Activated T-cell treated with anti-CD3 and anti-CD28 coated beads for 24 hours (primary cell): ENCODE results near the gene UBXN6.

Experiments
- DNase-seq: peaks from one replicate; pipeline ENCODE4 v3.0.0-alpha.2; 2020; ENCODE audit warnings: low read depth

The UBXN6 gene

DNA sequence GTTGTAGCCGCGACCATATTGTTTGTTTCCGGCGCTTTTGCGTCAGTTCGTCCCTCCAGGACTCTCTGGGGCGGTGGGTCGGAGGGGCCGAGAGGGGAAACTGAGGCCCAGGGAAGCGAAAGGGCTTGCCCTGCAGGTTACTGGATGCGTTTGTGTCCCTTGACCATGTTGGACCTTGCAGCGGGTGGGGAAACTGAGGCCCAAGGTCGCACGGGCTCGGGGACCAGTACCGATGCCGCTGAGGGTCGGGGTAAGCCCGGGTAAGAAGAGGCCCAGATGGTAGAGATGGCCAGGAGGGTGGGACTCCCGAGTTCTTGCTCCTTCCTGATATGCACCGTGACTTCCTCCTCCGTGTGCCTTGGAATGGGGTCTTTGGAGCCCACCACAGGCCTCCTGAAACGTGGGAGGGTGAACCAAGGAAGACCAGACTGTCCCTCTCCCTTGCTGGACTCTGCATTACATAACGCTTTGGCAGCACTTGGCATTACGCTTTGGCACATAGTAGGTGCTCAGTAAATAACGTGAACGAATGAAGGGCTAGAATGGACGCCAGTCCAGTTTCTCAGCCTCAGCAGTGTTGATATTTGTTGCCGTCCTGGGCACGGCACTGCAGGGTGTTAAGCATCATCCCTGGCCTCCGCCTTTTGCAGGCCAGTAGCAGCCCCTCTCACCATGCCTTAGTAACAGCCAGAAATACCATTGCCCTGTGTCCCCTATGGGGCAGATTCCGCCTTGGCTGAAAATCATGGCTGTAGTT lies 54.4 kb downstream of the UBXN6 start:
- no peak for DNase-seq

DNA sequence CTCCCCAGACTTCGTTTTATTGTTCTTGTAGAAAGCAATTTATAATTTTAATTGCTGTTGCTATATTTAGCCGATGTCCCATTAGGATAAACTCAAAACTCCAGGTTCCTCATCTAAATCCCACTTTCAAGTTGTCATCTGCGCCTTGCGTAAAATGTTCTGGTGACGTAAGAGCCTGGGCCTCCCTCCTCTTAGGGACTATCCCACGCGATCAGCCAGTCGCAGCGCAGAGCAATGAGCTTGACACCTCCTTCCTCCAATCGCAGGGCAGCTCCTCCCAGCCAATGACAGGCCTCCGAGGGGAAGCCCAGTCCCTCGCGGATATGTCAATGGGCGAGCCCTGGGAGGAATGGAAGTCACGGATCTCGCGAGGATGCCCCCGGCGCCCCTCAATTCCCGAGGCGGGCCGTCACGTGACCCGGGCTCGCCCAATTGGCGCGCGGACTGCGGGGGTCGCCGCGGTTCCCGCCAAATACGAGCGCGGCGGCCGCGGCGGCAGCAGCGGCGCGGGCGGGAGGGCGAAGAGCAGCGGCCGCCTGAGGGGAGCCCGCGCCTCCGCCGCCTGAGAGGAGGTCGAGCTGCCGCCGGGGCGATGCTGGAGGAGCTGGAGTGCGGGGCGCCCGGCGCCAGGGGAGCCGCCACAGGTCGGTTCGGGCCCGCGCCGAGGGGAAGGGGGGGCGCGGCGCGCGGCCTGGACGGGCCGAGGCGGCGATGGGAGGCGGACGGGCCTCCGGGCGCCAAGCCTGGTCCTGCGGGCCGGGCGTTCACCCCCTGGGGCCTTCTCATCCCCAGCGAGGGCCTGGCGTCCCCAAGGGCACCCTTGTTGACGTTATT lies 55.2 kb downstream of the UBXN6 start, which contains the start of gene CHAF1A:
Gene CHAF1A (plus strand): TSS at position 470 of the 834 bp plus-strand sequence. CDS start 123 bp downstream, at position 593.
- peak; percentile 98 for DNase-seq

DNA sequence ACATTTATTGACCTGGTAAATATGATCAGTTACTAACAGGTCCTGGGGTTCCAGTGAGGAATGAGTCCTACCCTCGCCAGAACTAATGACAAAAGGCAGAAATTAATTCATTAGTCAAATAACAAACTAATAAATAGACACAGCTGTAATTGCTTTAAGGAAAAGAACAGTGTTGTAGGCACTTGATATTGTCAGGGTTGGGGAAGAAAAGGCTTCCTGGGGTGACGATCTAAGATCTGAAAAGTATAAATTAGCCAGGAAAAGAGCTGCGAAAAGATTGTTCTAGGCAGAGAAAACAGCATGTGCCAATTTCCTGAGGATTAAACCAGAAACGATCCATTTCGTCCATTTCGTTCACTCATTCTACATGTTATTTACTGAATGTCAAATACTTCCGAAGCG lies 55.8 kb downstream of the UBXN6 start:
- no peak for DNase-seq

DNA sequence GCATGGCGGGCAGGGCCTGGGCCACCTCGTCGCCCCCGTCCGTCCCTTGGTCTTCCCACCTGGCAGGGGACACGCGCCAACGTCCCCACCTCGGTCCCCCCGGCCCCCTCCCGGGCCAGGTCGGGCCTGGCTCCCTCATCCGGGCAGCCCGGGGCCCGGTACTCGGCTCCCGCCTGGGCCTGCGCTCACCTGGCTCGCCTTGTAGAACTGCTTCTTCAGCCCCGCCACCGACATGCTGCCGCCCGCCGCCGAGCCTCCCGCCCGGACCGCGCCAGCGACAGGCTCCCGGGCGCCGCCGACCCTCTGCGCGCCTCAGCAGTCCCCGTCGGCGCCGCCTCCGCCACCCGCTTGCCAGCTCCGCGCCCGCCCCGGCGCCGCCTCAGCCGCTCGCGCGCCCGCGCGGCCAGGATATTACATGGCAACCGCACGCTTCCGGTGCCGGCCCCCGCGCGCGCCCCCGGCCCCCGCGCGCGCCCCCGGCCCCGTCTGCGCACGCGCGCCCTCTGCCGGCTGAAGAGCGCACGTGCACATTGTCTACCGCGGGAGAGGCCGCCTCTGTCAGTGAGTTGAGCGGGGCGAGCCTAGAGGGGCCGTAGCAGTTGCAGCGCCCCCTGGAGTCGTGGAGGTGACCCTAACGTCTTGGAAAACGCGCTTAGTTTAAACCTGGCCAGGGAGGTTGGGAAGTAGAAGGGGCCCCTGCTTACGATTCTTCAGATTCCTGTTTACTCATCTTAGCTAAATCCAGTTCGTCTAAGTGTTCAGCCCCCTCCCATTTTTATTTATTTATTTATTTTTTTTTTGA lies 57.3 kb downstream of the UBXN6 start, which contains the start of gene SH3GL1:
Gene SH3GL1 (minus strand): TSS at position 413 of the 802 bp plus-strand sequence. CDS start 179 bp downstream, at position 234.
- peak; percentile 90 for DNase-seq

DNA sequence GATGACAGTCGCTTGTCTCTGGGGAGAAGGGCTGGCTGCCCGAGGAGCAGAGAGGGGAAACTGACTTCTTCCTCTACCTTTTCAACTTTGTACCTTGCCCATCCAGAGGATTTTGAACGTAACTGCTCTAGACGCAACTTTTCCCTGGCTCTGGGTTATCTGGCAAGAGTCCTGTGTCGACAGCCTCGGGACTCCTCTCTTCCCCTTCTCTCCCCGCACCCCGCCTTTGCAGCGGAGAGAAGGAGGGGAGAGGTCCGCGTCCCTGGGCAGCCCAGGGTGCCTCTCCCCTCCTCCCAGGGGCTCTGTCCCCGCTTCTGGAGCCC lies 57.8 kb downstream of the UBXN6 start:
- DNase-seq = no peak

DNA sequence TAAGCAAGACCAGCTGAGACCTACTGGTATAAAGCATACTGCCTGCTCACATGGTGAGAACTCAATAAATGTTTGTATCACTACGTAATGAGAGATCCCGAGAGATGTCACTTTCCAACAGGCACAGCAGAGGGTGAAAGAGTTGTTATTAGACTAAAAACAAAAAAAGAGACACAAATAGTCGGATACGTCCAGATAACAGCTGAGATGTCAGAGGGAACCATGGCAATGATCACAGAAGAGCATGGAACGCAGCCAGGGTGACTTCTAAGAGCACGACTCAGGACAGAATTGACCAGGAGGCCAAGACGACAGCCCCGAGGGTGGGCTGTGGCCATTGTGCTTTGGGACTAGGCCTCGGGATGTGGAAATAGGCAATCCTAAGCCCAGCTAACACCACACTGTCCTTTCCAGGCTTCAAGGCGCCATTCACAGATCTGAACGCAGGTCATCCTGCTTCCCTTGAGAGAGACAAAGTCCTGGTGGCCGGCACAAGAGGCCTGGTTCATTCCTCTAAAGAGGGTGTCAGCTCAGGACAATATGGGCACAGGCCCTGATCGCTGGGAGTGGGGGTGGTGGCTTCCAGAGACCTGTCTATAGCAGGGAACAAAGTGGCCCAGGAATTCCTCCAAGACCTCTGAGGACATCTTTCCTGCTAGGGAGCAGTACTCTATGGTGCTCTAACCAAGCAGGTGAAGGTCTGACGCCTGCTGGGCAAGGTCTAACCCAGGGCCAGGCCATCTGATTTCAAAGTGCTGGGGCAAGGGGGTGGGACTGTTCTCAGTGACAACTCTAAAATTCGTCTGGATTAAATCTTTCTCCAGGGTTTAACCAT lies 60.4 kb downstream of the UBXN6 start:
- no peak for DNase-seq
